Renal pelvis (tissue), 4 donors: ENCODE data around the gene B4GAT1. TPM values are rescaled to one million over a fixed set of nuclear protein-coding genes. Genes with fewer than 3 reads are reported as not detected.

Source experiments
- DNase-seq: peaks from one replicate; pipeline ENCODE4 v3.0.0-alpha.2; 2013
- polyA plus RNA-seq, 3 donors: library from polyadenylated mRNA; unstranded; fragments of 120-200 nt; gene quantifications; one replicate each; pipeline ENCODE4 v1.2.1, GENCODE V29; 2013; ENCODE audit not compliant: insufficient read length in 3 of 3

Gene B4GAT1
- polyA plus RNA-seq, 3 donors: 52.6 to 58.7 (median 56.2) TPM

GRCh38 chr11:66339162-66339675, 8.2 kb downstream of the B4GAT1 start:
- no peak for DNase-seq

GRCh38 chr11:66338276-66339161, 8.9 kb downstream of the B4GAT1 start:
- no peak for DNase-seq

GRCh38 chr11:66337103-66337899, 10.1 kb downstream of the B4GAT1 start:
- no peak for DNase-seq

GRCh38 chr11:66336234-66337102, 11.0 kb downstream of the B4GAT1 start, which contains the start of gene RIN1:
Gene RIN1 (minus strand): TSS chr11:66336434. CDS start chr11:66336402, 32 bp downstream.
- DNase-seq: peak; percentile 45

- no peak for DNase-seq
Observed at GRCh38 chr11:66335531-66336233, 11.7 kb downstream of the B4GAT1 start.

- no peak for DNase-seq
Observed at GRCh38 chr11:66334605-66335442, 12.6 kb downstream of the B4GAT1 start.

GRCh38 chr11:66333896-66334604, 13.4 kb downstream of the B4GAT1 start:
- DNase-seq: no peak

- no peak for DNase-seq
Observed at GRCh38 chr11:66333220-66333877, 14.1 kb downstream of the B4GAT1 start.

- DNase-seq: no peak
Observed at GRCh38 chr11:66332371-66333219, 14.8 kb downstream of the B4GAT1 start.

GRCh38 chr11:66331542-66332370, 15.7 kb downstream of the B4GAT1 start:
- no peak for DNase-seq

GRCh38 chr11:66330931-66331330, 16.5 kb downstream of the B4GAT1 start:
- DNase-seq: no peak

- DNase-seq: no peak
Observed at GRCh38 chr11:66329165-66329673, 18.2 kb downstream of the B4GAT1 start.

- peak; percentile 71 for DNase-seq
Observed at GRCh38 chr11:66328302-66329144, 18.9 kb downstream of the B4GAT1 start.

GRCh38 chr11:66328031-66328301, 19.5 kb downstream of the B4GAT1 start:
- no peak for DNase-seq

- DNase-seq: no peak
Observed at GRCh38 chr11:66327171-66328030, 20.0 kb downstream of the B4GAT1 start.
